Endodermal cell (in vitro differentiated cells): ENCODE data around the gene ABCB11. TPM values are rescaled to one million over a fixed set of nuclear protein-coding genes. Genes with fewer than 3 reads are reported as not detected.

ENCODE experiments used
- DNase-seq: peaks from one replicate; pipeline ENCODE4 v3.0.0-alpha.2; 2017
- H3K27ac ChIP-seq: 2 replicates; pipeline ENCODE4 v1.5.1; 2013; ENCODE audit warnings: mild to moderate bottlenecking, low read depth, low read length, moderate library complexity
- H3K27me3 ChIP-seq: 2 replicates; pipeline ENCODE4 v1.6.1; 2013; ENCODE audit warnings: mild to moderate bottlenecking, low read length, moderate library complexity; ENCODE audit not compliant: insufficient read depth, control insufficient read depth, poor library complexity, severe bottlenecking
- H3K36me3 ChIP-seq: 2 replicates; pipeline ENCODE4 v1.7.0; 2013; ENCODE audit warnings: mild to moderate bottlenecking, low read length, moderate library complexity; ENCODE audit not compliant: control insufficient read depth, insufficient read depth
- H3K4me1 ChIP-seq: one replicate; pipeline ENCODE4 v1.7.0; 2013; ENCODE audit warnings: low read length; ENCODE audit not compliant: control insufficient read depth, insufficient read depth
- H3K4me3 ChIP-seq: 2 replicates; pipeline ENCODE4 v1.5.1; 2013; ENCODE audit warnings: mild to moderate bottlenecking, low read length, moderate library complexity
- H3K9ac ChIP-seq: 2 replicates; pipeline ENCODE4 v1.6.1; 2013; ENCODE audit warnings: mild to moderate bottlenecking, low read length, moderate library complexity; ENCODE audit not compliant: poor library complexity, severe bottlenecking; ENCODE audit errors: extremely low read depth
- H3K9me3 ChIP-seq: 2 replicates; pipeline ENCODE4 v1.6.1; 2013; ENCODE audit warnings: mild to moderate bottlenecking, low read length, moderate library complexity; ENCODE audit not compliant: control insufficient read depth
- H3K27ac Mint-ChIP-seq: 2 replicates; pipeline ENCODE4 v1.8.0; 2020; ENCODE audit warnings: mixed read lengths
- H3K27me3 Mint-ChIP-seq: 2 replicates; pipeline ENCODE4 v1.8.0; 2021; ENCODE audit warnings: mild to moderate bottlenecking, mixed read lengths; ENCODE audit not compliant: insufficient read depth
- H3K36me3 Mint-ChIP-seq: 2 replicates; pipeline ENCODE4 v1.8.0; 2020; ENCODE audit warnings: low read depth, mixed read lengths
- H3K4me1 Mint-ChIP-seq: 2 replicates; pipeline ENCODE4 v1.8.0; 2020; ENCODE audit warnings: mixed read lengths
- H3K4me3 Mint-ChIP-seq: 2 replicates; pipeline ENCODE4 v1.8.0; 2020; ENCODE audit warnings: mild to moderate bottlenecking, moderate library complexity, mixed read lengths
- H3K9me3 Mint-ChIP-seq: 2 replicates; pipeline ENCODE4 v1.8.0; 2020; ENCODE audit warnings: mild to moderate bottlenecking, mixed read lengths
- WGBS, 2 experiments: methylation state at CpG; one replicate each; pipeline versions ENCODE4 v1.1.5 to v1.1.7; 2013; ENCODE audit warnings: missing lambda C conversion rate in 2 of 2, mixed read lengths in 1 of 2; ENCODE audit not compliant: insufficient coverage in 1 of 2, insufficient read length in 1 of 2; 5-methylcytosine and 5-hydroxymethylcytosine counted together
- long read RNA-seq, 4 experiments: library from polyadenylated mRNA in 2 of 4; library from RNA in 1 of 4; library from capped mRNA in 1 of 4; stranded (forward) in 3 of 4; unstranded in 1 of 4; transcript quantifications; one replicate each; pipeline ENCODE4 v2.0.0, GENCODE V29; 2020 to 2021; ENCODE audit warnings: inconsistent platforms in 1 of 4
- polyA plus RNA-seq, 2 experiments: library from polyadenylated mRNA; stranded (reverse); fragments of 50-300 nt; gene quantifications; one replicate each; pipeline ENCODE4 v1.2.3, GENCODE V29; 2013
- total RNA-seq, 2 donors: library from RNA; stranded (reverse); fragmentation: NEBNext Ultra II Directional in 1 of 2; extraction: Animal tissue kit (Norgen Biotek cat#: 25700) in 1 of 2; gene quantifications; 2 replicates in 1 of 2; 3 replicates in 1 of 2; pipeline ENCODE4 v1.2.1, GENCODE V29; 2021
- TF ChIP-seq, protein P1 (sequence below): fragments of 200-600 bp; sonication (generic); conservative IDR thresholded peaks from 2 replicates; pipeline ENCODE4 v1.5.0; 2021; ENCODE audit warnings: antibody characterized with exemption, mild to moderate bottlenecking

ABCB11 gene
- total RNA-seq = under 1 TPM; 0.04 TPM
- polyA plus RNA-seq (2013, experiment 1 of 2) = 0.04 TPM
- 0.04 TPM for polyA plus RNA-seq (2013, experiment 2 of 2)
- long read RNA-seq, experiment 1 = 0 reads
- long read RNA-seq, experiment 2 = 0 reads
- long read RNA-seq, experiment 3, partial matches to known transcripts = 0 of 1 reads
- long read RNA-seq, experiment 3, other reads (novel, unspliced or antisense) = 1 of 1 reads
- long read RNA-seq, experiment 4 = 0 reads

DNA sequence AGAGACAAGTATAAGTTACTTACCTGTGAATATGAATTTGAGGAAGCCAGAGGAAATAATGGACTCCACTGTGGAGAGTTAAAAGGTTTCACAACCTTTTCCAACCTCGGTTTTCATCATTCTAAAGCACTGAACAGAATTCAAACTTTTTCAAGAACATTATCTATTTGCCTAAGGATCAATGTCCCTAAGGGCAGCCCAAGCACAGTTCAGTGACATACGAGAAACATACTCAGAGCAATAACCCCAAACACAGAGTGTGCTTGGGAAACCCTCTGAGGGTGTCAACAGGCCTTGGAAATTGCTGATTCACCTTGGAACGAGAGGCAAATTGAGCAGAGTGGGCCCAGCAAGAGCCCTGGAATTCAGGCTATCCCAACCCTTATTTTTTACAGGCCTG lies at the start of gene ABCB11:
Gene ABCB11 (minus strand): TSS at position 123 of the 400 bp plus-strand sequence. CDS start 13,199 bp downstream, outside the sequence.
- Histone ChIP-seq H3K4me3 (no peak within 1 kb of the TSS), H3K9me3 (no peaks in the 10 kb centered on the region), H3K27ac (no peak within 1 kb of the TSS), H3K4me1 (peaks cover 6% of the 10 kb centered on the region), H3K27me3 (no peaks in the 10 kb centered on the region), H3K9ac (no peak within 1 kb of the TSS), H3K36me3 (no peaks in the 10 kb centered on the region)
- H3K27me3 Mint-ChIP-seq = no peaks in the 10 kb centered on the region
- DNase-seq = no peak
- peaks cover 2% of the 10 kb centered on the region for H3K9me3 Mint-ChIP-seq
- no peak within 1 kb of the TSS for H3K4me3 Mint-ChIP-seq
- 92 to 100% methylated on average over 1 to 3 of the region's 3 CpGs for WGBS, 2 experiments
- TF ChIP-seq, protein P1, sequence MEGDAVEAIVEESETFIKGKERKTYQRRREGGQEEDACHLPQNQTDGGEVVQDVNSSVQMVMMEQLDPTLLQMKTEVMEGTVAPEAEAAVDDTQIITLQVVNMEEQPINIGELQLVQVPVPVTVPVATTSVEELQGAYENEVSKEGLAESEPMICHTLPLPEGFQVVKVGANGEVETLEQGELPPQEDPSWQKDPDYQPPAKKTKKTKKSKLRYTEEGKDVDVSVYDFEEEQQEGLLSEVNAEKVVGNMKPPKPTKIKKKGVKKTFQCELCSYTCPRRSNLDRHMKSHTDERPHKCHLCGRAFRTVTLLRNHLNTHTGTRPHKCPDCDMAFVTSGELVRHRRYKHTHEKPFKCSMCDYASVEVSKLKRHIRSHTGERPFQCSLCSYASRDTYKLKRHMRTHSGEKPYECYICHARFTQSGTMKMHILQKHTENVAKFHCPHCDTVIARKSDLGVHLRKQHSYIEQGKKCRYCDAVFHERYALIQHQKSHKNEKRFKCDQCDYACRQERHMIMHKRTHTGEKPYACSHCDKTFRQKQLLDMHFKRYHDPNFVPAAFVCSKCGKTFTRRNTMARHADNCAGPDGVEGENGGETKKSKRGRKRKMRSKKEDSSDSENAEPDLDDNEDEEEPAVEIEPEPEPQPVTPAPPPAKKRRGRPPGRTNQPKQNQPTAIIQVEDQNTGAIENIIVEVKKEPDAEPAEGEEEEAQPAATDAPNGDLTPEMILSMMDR = no peak
- H3K4me1 Mint-ChIP-seq = peaks cover 28% of the 10 kb centered on the region
- H3K36me3 Mint-ChIP-seq = no peaks in the 10 kb centered on the region
- H3K27ac Mint-ChIP-seq = no peak within 1 kb of the TSS

DNA sequence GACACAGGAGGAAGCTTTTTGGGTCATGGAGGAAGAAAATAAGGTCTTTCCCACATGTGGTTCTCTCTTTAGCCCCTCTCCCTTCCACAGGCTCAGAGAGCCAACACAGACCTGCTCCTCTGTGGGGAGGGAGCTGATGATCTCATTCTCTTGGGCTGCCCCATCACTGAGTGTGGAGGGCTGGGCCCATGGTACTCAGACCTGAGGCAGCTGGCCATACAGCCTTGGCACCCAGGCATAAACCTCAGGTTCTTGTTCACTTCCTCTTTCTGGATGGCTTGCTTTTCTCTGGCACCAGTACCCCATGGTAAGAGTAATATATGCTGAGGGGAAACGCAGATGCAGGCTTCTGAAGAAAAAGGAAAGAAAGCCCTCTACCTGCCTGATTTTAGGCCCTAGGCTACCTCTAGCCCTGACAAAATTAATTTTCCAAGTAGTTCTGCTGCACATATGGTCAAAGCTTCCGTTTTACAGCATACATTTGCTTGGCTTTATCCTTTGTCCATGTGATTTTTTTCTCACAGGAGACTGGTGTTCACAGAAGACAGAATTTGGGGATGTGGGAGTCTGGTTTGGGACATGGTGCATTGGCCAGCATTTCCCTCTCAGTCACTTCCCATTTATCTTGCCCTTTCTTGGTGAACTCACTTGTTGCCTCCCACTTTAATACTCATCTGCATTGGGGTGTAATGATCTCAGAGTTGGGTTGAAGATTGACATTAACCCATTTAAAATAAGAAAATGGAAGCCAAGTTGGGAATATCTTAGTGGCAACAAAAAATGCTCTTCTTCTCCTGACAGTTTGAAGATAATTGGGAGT lies 49.3 kb upstream of the ABCB11 start:
- no peak for DNase-seq
- Histone ChIP-seq H3K4me1 (no peaks in the 10 kb centered on the region), H3K9ac (no peak overlapping the region), H3K9me3 (no peaks in the 10 kb centered on the region), H3K4me3 (no peak overlapping the region), H3K27me3 (no peaks in the 10 kb centered on the region), H3K27ac (no peak overlapping the region), H3K36me3 (no peaks in the 10 kb centered on the region)
- Mint-ChIP-seq H3K4me3 (no peak overlapping the region), H3K4me1 (no peaks in the 10 kb centered on the region), H3K36me3 (no peaks in the 10 kb centered on the region), H3K9me3 (no peaks in the 10 kb centered on the region), H3K27me3 (peaks cover 3% of the 10 kb centered on the region), H3K27ac (no peak overlapping the region)
- 99 to 100% methylated on average over 2 of the region's 2 CpGs for WGBS, 2 experiments
- TF ChIP-seq, protein P1 = no peak

DNA sequence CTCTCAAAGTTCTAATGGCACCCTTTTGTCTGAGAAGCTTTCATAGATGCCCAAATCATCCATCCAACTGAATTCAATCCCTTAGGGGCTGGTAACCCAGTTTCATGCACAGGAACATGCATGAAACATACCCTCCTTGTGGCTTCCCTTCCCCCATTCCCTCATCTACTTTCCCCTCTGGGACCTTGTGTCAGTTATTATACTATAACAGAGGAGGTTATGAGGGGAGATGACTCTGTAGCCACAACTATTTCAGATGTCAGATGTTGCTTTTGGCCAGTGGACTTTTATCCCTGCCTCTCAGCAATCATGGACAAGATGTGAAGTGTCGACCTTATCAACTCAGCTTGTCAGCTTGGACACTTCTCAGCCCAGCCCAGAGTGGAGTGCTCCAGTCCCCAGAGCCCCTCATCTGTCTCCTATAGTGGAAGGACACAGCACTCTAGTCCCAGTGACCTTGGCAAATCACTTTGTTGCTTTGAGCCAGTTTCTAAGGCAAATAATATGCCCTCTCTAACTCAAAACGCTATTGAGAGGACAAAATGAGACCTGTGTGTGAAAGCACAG lies 46.6 kb upstream of the ABCB11 start:
- no peak for DNase-seq
- TF ChIP-seq, protein P1 = no peak
- H3K27ac Mint-ChIP-seq = no peak overlapping the region
- Histone ChIP-seq H3K9me3 (no peaks in the 10 kb centered on the region), H3K4me1 (no peaks in the 10 kb centered on the region), H3K36me3 (no peaks in the 10 kb centered on the region), H3K27ac (no peak overlapping the region), H3K27me3 (no peaks in the 10 kb centered on the region), H3K9ac (no peak overlapping the region), H3K4me3 (no peak overlapping the region)
- no peaks in the 10 kb centered on the region for H3K36me3 Mint-ChIP-seq
- no peaks in the 10 kb centered on the region for H3K27me3 Mint-ChIP-seq
- WGBS, 2 experiments = 84 to 96% methylated on average over 2 of the region's 2 CpGs
- H3K4me1 Mint-ChIP-seq = no peaks in the 10 kb centered on the region
- H3K4me3 Mint-ChIP-seq = no peak overlapping the region
- no peaks in the 10 kb centered on the region for H3K9me3 Mint-ChIP-seq
